Globus pallidus (tissue), 1 donor: ENCODE data around the gene SRPK2.
"Not testable (repeated sequence)": the region's sequence is repeated elsewhere in the genome, so short reads cannot be mapped to it uniquely, and the experiment has no call there.

ENCODE experiments used
- DNase-seq: peaks from one replicate; pipeline ENCODE4 v3.0.0-alpha.2; 2015; ENCODE audit warnings: low spot score

Gene SRPK2

GRCh38 chr7:105388356-105389087 lies at the start of gene SRPK2:
TSS of gene SRPK2 (minus strand) at chr7:105388921.
- peak; percentile 61 for DNase-seq

- no peak for DNase-seq
Measured at GRCh38 chr7:105438254-105438653, 49.5 kb upstream of the SRPK2 start.

- not testable (repeated sequence) for DNase-seq
Measured at GRCh38 chr7:105437356-105437755, 48.6 kb upstream of the SRPK2 start.

- DNase-seq = peak; percentile 22
Measured at GRCh38 chr7:105429746-105430612, 41.3 kb upstream of the SRPK2 start.

GRCh38 chr7:105426606-105427146 lies 38.0 kb upstream of the SRPK2 start:
- DNase-seq = no peak

- DNase-seq = no peak
Measured at GRCh38 chr7:105423987-105424386, 35.3 kb upstream of the SRPK2 start.

- no peak for DNase-seq
Measured at GRCh38 chr7:105413887-105414437, 25.2 kb upstream of the SRPK2 start.

GRCh38 chr7:105410774-105411173 lies 22.1 kb upstream of the SRPK2 start:
- DNase-seq = not testable (repeated sequence)

GRCh38 chr7:105409775-105410174 lies 21.1 kb upstream of the SRPK2 start:
- DNase-seq = not testable (repeated sequence)

GRCh38 chr7:105408791-105409410 lies 20.2 kb upstream of the SRPK2 start:
- DNase-seq = no peak

- DNase-seq = no peak
Measured at GRCh38 chr7:105403128-105403527, 14.4 kb upstream of the SRPK2 start.

- no peak for DNase-seq
Measured at GRCh38 chr7:105402221-105403095, 13.7 kb upstream of the SRPK2 start.

GRCh38 chr7:105399043-105399725 lies 10.5 kb upstream of the SRPK2 start:
- DNase-seq = no peak

- no peak for DNase-seq
Measured at GRCh38 chr7:105396566-105396965, 7.8 kb upstream of the SRPK2 start.

GRCh38 chr7:105391429-105391828 lies 2.7 kb upstream of the SRPK2 start:
- no peak for DNase-seq

GRCh38 chr7:105389889-105390288 lies 1.2 kb upstream of the SRPK2 start:
- DNase-seq = no peak

- DNase-seq = peak; percentile 28
Measured at GRCh38 chr7:105389088-105389650, 448 bp upstream of the SRPK2 start.

GRCh38 chr7:105387508-105388355 lies 989 bp downstream of the SRPK2 start:
- DNase-seq = peak; percentile 61

- DNase-seq = no peak
Measured at GRCh38 chr7:105377903-105378302, 10.8 kb downstream of the SRPK2 start.
